Daoy (cell line): ENCODE data around the gene WDR55. TPM values are rescaled to one million over a fixed set of nuclear protein-coding genes. Genes with fewer than 3 reads are reported as not detected.
A peak's percentile ranks its signal among the peaks of the same experiment; 100 is the strongest.
"Not testable (repeated sequence)": the region's sequence is repeated elsewhere in the genome, so short reads cannot be mapped to it uniquely, and the experiment has no call there.

ENCODE experiments used
- DNase-seq: peaks from one replicate; pipeline ENCODE4 v3.0.0-alpha.2; 2015; ENCODE audit warnings: low read depth
- total RNA-seq: library from RNA; depleted of rRNA; stranded (reverse); fragments of >200 nt; shearing (Covaris generic); gene quantifications from 2 replicates; pipeline ENCODE4 v1.2.3, GENCODE V29; 2014; rRNA removed

Gene WDR55
- total RNA-seq, 1 experiment from 2014 or later, result 16.8 TPM

- DNase-seq, result peak; percentile 97
These were observed 46.3 kb downstream of the WDR55 start for GRCh38 chr5:140710899-140711552.

- no peak for DNase-seq
These were observed 47.1 kb downstream of the WDR55 start for GRCh38 chr5:140711794-140712193.

GRCh38 chr5:140713562-140714094 lies 48.9 kb downstream of the WDR55 start:
- DNase-seq, result no peak

- DNase-seq, result not testable (repeated sequence)
These were observed 51.5 kb downstream of the WDR55 start for GRCh38 chr5:140716238-140716637.

DNA sequence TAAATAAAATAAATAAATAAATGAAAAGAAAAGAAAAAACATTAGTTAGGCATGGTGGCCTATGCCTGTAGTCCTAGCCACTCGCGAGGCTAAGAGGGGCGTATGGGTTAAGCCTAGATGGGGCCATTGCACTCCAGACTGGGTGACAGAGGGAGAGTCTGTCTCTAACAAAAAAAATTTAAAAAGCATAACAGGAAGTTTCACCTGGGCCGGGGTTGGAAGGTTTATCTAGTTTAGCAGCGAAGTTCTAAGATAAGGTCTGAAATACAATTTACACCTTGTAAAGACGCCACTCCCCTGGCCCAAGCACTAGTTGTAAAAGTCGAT lies 53.5 kb downstream of the WDR55 start:
- no peak for DNase-seq

- DNase-seq, result peak; percentile 43
These were observed 56.0 kb downstream of the WDR55 start for GRCh38 chr5:140720738-140721137.

DNA sequence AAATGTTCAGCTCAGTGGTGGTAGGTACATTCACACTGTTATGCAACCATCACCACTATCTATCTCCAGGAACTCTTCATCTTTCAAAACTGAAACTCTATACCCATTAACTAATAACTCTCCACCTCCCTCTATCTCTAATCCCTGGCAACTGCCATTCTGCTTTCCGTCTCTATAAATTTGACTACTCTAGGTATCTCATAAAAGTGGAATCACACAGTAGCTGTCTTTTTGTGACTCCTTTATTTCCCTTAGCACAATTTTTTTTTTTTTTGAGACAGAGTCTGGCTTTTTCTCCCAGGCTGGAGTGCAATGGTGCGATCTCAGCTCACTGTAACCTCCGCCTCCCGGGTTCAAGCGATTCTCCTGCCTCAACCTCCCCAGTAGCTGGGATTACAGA lies 56.7 kb downstream of the WDR55 start:
- DNase-seq, result not testable (repeated sequence)

Other genes starting within 250 kb of the WDR55 start
- not detected in 2 replicates for gene EIF4EBP3, start 117.2 kb upstream of the WDR55 start, total RNA-seq
- gene SRA1, start 107.4 kb upstream of the WDR55 start, total RNA-seq, result 59.0 and 60.4 TPM in 2 replicates
- 10.7 and 15.9 TPM in 2 replicates for gene APBB3, start 100.3 kb upstream of the WDR55 start, total RNA-seq
- gene SLC35A4, start 100.1 kb upstream of the WDR55 start, total RNA-seq, result 17.8 and 23.5 TPM in 2 replicates
- gene CD14, start 31.7 kb upstream of the WDR55 start, total RNA-seq, result 0.11 TPM in 1 of 2 replicates, not detected in the other
- 19.1 and 38.7 TPM in 2 replicates for gene TMCO6, start 25.5 kb upstream of the WDR55 start, total RNA-seq
- 64.1 and 70.2 TPM in 2 replicates for gene NDUFA2, start 17.3 kb upstream of the WDR55 start, total RNA-seq
- 138 and 190 TPM in 2 replicates for gene IK, start 17.1 kb upstream of the WDR55 start, total RNA-seq
- 0.69 and 1.4 TPM in 2 replicates for gene DND1, start 8.7 kb downstream of the WDR55 start, total RNA-seq
- 114 and 126 TPM in 2 replicates for gene HARS1, start 26.5 kb downstream of the WDR55 start, total RNA-seq
- 65.1 and 68.8 TPM in 2 replicates for gene HARS2, start 26.6 kb downstream of the WDR55 start, total RNA-seq
- gene ZMAT2, start 35.5 kb downstream of the WDR55 start, total RNA-seq, result 84.2 and 124 TPM in 2 replicates
- gene PCDHA1, start 121.2 kb downstream of the WDR55 start, total RNA-seq, result 0.42 and 1.2 TPM in 2 replicates
- 0.29 TPM in 1 of 2 replicates, not detected in the other for gene PCDHA2, start 129.9 kb downstream of the WDR55 start, total RNA-seq
- 0.12 and 0.34 TPM in 2 replicates for gene PCDHA3, start 136.2 kb downstream of the WDR55 start, total RNA-seq
- gene PCDHA4, start 142.2 kb downstream of the WDR55 start, total RNA-seq, result 1.0 and 3.0 TPM in 2 replicates
- gene PCDHA5, start 156.7 kb downstream of the WDR55 start, total RNA-seq, result 0.39 and 0.69 TPM in 2 replicates
- 5.4 and 7.0 TPM in 2 replicates for gene PCDHA6, start 163.1 kb downstream of the WDR55 start, total RNA-seq
- 0.71 and 0.97 TPM in 2 replicates for gene PCDHA7, start 169.4 kb downstream of the WDR55 start, total RNA-seq
- gene PCDHA8, start 176.3 kb downstream of the WDR55 start, total RNA-seq, result 0.06 TPM in 1 of 2 replicates, not detected in the other
- gene PCDHA9, start 183.5 kb downstream of the WDR55 start, total RNA-seq, result 0.11 and 0.51 TPM in 2 replicates
- 0.68 and 3.3 TPM in 2 replicates for gene PCDHA10, start 191.0 kb downstream of the WDR55 start, total RNA-seq
- gene PCDHA11, start 204.1 kb downstream of the WDR55 start, total RNA-seq, result 1.9 and 2.0 TPM in 2 replicates
- gene PCDHA12, start 210.4 kb downstream of the WDR55 start, total RNA-seq, result 0.69 and 1.5 TPM in 2 replicates
- gene PCDHA13, start 217.2 kb downstream of the WDR55 start, total RNA-seq, result 0.17 and 0.71 TPM in 2 replicates